ENCODE results near the gene FBXL17. TPM values are rescaled to one million over a fixed set of nuclear protein-coding genes. Genes with fewer than 3 reads are reported as not detected.

FBXL17 gene
- total RNA-seq, 4 donors from 2014 or later, result 14.9 to 62.5 (median 20.6) TPM

GRCh38 chr5:108324886-108325285 is 57.0 kb downstream of the FBXL17 start:
- H3K4me3 ChIP-seq, result no peak overlapping the region
- no peaks in the 10 kb centered on the region for H3K36me3 ChIP-seq
- TF ChIP-seq EP300 (IDR thresholded peaks at IDR 0.05), result no peak
- TF ChIP-seq POLR2A (IDR thresholded peaks at IDR 0.05), result no peak
- TF ChIP-seq POLR2AphosphoS5 (IDR thresholded peaks at IDR 0.05), result no peak
- TF ChIP-seq, protein P1, sequence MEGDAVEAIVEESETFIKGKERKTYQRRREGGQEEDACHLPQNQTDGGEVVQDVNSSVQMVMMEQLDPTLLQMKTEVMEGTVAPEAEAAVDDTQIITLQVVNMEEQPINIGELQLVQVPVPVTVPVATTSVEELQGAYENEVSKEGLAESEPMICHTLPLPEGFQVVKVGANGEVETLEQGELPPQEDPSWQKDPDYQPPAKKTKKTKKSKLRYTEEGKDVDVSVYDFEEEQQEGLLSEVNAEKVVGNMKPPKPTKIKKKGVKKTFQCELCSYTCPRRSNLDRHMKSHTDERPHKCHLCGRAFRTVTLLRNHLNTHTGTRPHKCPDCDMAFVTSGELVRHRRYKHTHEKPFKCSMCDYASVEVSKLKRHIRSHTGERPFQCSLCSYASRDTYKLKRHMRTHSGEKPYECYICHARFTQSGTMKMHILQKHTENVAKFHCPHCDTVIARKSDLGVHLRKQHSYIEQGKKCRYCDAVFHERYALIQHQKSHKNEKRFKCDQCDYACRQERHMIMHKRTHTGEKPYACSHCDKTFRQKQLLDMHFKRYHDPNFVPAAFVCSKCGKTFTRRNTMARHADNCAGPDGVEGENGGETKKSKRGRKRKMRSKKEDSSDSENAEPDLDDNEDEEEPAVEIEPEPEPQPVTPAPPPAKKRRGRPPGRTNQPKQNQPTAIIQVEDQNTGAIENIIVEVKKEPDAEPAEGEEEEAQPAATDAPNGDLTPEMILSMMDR (IDR thresholded peaks at IDR 0.05), result no peak
- no peaks in the 10 kb centered on the region for H3K4me1 ChIP-seq
- no peak for DNase-seq (ENCODE audit: low spot score in 2 of 2)
- 98% methylated on average over 4 of the region's 4 CpGs for WGBS
- no peak overlapping the region for H3K27ac ChIP-seq
- H3K9me3 ChIP-seq, result no peaks in the 10 kb centered on the region
- no peaks in the 10 kb centered on the region for H3K27me3 ChIP-seq

DNA sequence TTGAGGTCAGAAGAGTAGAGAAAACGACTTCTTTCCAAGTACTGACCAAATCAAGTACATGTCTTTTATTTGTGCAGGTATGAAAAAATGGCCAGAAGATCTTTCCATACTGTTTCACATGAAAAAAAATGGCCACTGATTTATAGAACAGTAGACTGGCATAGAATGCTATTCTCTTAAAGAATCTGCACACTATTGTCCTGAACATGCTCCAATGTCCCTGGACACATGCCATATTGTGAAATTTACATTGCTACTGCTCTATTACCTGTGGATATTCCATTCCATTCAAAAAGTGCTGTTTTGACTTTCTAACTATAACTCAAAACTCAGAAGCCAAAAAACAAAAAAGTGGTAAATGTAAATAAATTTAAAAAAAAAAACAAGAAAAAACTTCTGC is 60.6 kb downstream of the FBXL17 start:
- WGBS, result 90% methylated on average over 1 of the region's 1 CpG
- H3K27me3 ChIP-seq, result no peaks in the 10 kb centered on the region
- no peak overlapping the region for H3K27ac ChIP-seq
- no peaks in the 10 kb centered on the region for H3K36me3 ChIP-seq
- no peak for DNase-seq (ENCODE audit: low spot score in 2 of 2)
- no peaks in the 10 kb centered on the region for H3K4me1 ChIP-seq
- no peak overlapping the region for H3K4me3 ChIP-seq
- TF ChIP-seq POLR2AphosphoS5 (IDR thresholded peaks at IDR 0.05) (no peak), POLR2A (IDR thresholded peaks at IDR 0.05) (no peak), EP300 (IDR thresholded peaks at IDR 0.05) (no peak)
- TF ChIP-seq, protein P1 (IDR thresholded peaks at IDR 0.05), result no peak
- no peaks in the 10 kb centered on the region for H3K9me3 ChIP-seq

- H3K36me3 ChIP-seq, result no peaks in the 10 kb centered on the region
- DNase-seq (ENCODE audit: low spot score in 2 of 2), result no peak
Observed at GRCh38 chr5:108320231-108320630, 61.7 kb downstream of the FBXL17 start.

DNA sequence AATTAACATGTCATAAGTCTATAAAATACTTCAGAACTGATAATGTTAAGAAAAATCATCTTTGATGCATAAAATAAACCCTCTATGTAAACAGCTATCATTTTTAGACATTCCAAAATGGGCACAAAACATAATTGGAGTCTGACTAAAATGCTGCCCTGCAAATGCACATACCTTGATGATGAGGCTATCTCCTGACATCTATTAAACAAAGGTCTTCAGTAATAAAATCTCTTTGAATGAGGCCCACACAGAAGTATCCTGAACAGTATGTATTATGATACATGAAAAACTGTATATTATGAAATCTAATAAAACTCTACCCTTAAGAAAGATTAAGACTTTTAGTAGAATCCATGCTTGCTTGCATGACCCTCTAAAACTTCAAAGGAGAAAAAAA is 66.1 kb downstream of the FBXL17 start:
- TF ChIP-seq, protein P1 (IDR thresholded peaks at IDR 0.05), result no peak
- TF ChIP-seq POLR2A (IDR thresholded peaks at IDR 0.05) (no peak), POLR2AphosphoS5 (IDR thresholded peaks at IDR 0.05) (no peak), EP300 (IDR thresholded peaks at IDR 0.05) (no peak)
- H3K27ac ChIP-seq, result no peak overlapping the region

More at GRCh38 chr5:108320231-108320630, 61.7 kb downstream of the FBXL17 start:
- Histone ChIP-seq H3K9me3 (no peaks in the 10 kb centered on the region), H3K27ac (no peak overlapping the region), H3K27me3 (no peaks in the 10 kb centered on the region), H3K4me1 (no peaks in the 10 kb centered on the region), H3K4me3 (no peak overlapping the region)
- TF ChIP-seq, protein P1 (IDR thresholded peaks at IDR 0.05), result no peak
- TF ChIP-seq POLR2A (IDR thresholded peaks at IDR 0.05) (no peak), POLR2AphosphoS5 (IDR thresholded peaks at IDR 0.05) (no peak), EP300 (IDR thresholded peaks at IDR 0.05) (no peak)

GRCh38 chr5:108312258-108312657 is 69.6 kb downstream of the FBXL17 start:
- H3K9me3 ChIP-seq, result no peaks in the 10 kb centered on the region
- H3K36me3 ChIP-seq, result no peaks in the 10 kb centered on the region
- DNase-seq (ENCODE audit: low spot score in 2 of 2), result no peak
- H3K27me3 ChIP-seq, result no peaks in the 10 kb centered on the region
- no peaks in the 10 kb centered on the region for H3K4me1 ChIP-seq
- WGBS, result 93% methylated on average over 1 of the region's 1 CpG
- no peak overlapping the region for H3K27ac ChIP-seq
- TF ChIP-seq, protein P1 (IDR thresholded peaks at IDR 0.05), result no peak
- no peak for TF ChIP-seq POLR2AphosphoS5 (IDR thresholded peaks at IDR 0.05)
- TF ChIP-seq EP300 (IDR thresholded peaks at IDR 0.05), result no peak
- H3K4me3 ChIP-seq, result no peak overlapping the region

More for the DNA sequence above, 66.1 kb downstream of the FBXL17 start:
- Histone ChIP-seq H3K36me3 (no peaks in the 10 kb centered on the region), H3K4me1 (no peaks in the 10 kb centered on the region), H3K27me3 (no peaks in the 10 kb centered on the region), H3K9me3 (no peaks in the 10 kb centered on the region), H3K4me3 (no peak overlapping the region)
- DNase-seq (ENCODE audit: low spot score in 2 of 2), result no peak
